ENCODE results near the gene KTN1. TPM values are rescaled to one million over a fixed set of nuclear protein-coding genes. Genes with fewer than 3 reads are reported as not detected.

The KTN1 gene
- total RNA-seq, 3 donors from 2014 or later: 142 to 215 (median 182) TPM

DNA sequence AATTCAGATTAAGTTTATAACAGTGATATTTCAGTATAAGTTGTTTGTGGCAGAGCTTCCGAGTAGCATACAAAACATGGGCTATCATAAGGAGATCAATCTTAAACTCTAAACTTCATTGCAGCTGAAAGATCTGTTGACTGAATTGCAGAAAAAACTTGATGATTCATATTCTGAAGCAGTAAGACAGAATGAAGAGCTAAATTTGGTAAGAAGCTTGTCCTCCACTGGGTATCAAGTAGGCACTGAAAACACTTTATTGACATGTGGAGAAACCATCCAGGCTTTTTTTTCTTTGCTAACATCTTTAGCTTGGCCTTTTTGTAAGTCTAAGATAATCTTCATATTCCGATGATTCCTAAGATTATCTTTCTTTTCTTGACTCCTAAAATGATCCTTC is 93.0 kb downstream of the KTN1 start:
- intact Hi-C loops (cut with DNase I; ENCODE audit: low total_unique reads): no loop called here
- no peak for DNase-seq (ENCODE audit: low spot score in 2 of 2)
- peaks cover 3% of the 10 kb centered on the region for H3K36me3 ChIP-seq
- no peaks in the 10 kb centered on the region for H3K9me3 ChIP-seq
- no peak for TF ChIP-seq POLR2AphosphoS5 (IDR thresholded peaks at IDR 0.05)
- TF ChIP-seq POLR2A (IDR thresholded peaks at IDR 0.05): no peak
- TF ChIP-seq, protein P1, sequence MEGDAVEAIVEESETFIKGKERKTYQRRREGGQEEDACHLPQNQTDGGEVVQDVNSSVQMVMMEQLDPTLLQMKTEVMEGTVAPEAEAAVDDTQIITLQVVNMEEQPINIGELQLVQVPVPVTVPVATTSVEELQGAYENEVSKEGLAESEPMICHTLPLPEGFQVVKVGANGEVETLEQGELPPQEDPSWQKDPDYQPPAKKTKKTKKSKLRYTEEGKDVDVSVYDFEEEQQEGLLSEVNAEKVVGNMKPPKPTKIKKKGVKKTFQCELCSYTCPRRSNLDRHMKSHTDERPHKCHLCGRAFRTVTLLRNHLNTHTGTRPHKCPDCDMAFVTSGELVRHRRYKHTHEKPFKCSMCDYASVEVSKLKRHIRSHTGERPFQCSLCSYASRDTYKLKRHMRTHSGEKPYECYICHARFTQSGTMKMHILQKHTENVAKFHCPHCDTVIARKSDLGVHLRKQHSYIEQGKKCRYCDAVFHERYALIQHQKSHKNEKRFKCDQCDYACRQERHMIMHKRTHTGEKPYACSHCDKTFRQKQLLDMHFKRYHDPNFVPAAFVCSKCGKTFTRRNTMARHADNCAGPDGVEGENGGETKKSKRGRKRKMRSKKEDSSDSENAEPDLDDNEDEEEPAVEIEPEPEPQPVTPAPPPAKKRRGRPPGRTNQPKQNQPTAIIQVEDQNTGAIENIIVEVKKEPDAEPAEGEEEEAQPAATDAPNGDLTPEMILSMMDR (IDR thresholded peaks at IDR 0.05): no peak
- H3K4me1 ChIP-seq: no peaks in the 10 kb centered on the region
- H3K27ac ChIP-seq: no peak overlapping the region
- H3K4me3 ChIP-seq: no peak overlapping the region
- H3K27me3 ChIP-seq: no peaks in the 10 kb centered on the region

DNA sequence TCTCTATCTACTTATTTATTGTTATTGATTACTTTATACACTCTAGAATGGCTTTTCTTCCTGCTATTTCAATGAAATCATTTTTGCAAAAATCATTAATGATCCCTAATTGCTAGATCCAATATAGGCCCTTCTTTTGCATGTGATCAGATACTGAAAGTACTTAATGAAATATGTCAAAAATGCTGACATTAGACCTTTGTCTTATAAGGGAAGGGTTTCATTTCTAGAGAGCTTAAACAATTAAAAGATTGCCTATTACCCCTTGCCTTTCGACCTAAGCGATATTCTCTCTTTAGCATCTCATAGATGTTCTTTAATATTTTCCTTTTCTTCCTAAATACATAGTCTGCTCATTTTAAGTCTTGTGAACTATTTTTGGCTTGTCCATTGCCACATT is 101.1 kb downstream of the KTN1 start:
- intact Hi-C loops (cut with DNase I; ENCODE audit: low total_unique reads): no loop called here
- H3K36me3 ChIP-seq: peaks cover 7% of the 10 kb centered on the region
- TF ChIP-seq, protein P1 (IDR thresholded peaks at IDR 0.05): no peak
- TF ChIP-seq POLR2A (IDR thresholded peaks at IDR 0.05): no peak
- TF ChIP-seq POLR2AphosphoS5 (IDR thresholded peaks at IDR 0.05): no peak
- H3K9me3 ChIP-seq: no peaks in the 10 kb centered on the region
- H3K4me3 ChIP-seq: no peak overlapping the region
- H3K4me1 ChIP-seq: no peaks in the 10 kb centered on the region
- no peaks in the 10 kb centered on the region for H3K27me3 ChIP-seq
- DNase-seq (ENCODE audit: low spot score in 2 of 2): no peak
- no peak overlapping the region for H3K27ac ChIP-seq

DNA sequence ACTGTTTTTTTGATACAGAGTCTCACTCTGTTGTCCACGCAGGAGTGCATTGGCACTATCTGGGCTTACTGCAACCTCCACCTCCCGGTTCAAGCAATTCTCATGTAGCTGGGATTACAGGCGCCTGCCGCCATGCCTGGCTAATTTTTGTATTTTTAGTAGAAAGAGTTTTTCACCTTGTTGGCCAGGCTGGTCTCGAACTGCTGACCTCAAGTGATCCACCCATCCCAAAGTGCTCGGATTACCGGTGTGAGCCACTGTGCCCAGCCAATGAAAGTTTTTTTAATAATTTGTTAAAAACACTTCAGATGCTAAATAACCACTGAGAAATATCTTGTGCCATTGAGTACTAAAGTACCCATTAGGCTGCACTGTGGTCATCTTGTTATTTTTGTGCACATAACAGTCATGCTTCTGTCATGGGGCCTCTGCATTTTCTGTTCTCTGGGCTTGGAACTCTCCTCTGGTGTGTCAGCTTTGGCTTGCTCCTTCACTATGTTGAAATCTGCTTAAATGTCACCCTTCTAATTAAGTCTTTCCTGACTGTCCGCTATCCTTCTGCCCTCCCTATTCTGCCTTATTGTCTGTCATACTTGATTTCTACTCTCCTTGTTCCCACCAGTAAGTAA is 105.1 kb downstream of the KTN1 start:
- no peak overlapping the region for H3K27ac ChIP-seq
- TF ChIP-seq POLR2AphosphoS5 (IDR thresholded peaks at IDR 0.05): no peak
- TF ChIP-seq, protein P1 (IDR thresholded peaks at IDR 0.05): no peak
- H3K4me3 ChIP-seq: no peak overlapping the region
- no peaks in the 10 kb centered on the region for H3K4me1 ChIP-seq
- H3K36me3 ChIP-seq: peaks cover 7% of the 10 kb centered on the region
- H3K9me3 ChIP-seq: no peaks in the 10 kb centered on the region
- H3K27me3 ChIP-seq: no peaks in the 10 kb centered on the region
- no peak for DNase-seq (ENCODE audit: low spot score in 2 of 2)
- intact Hi-C loops (cut with DNase I; ENCODE audit: low total_unique reads): no loop called here

DNA sequence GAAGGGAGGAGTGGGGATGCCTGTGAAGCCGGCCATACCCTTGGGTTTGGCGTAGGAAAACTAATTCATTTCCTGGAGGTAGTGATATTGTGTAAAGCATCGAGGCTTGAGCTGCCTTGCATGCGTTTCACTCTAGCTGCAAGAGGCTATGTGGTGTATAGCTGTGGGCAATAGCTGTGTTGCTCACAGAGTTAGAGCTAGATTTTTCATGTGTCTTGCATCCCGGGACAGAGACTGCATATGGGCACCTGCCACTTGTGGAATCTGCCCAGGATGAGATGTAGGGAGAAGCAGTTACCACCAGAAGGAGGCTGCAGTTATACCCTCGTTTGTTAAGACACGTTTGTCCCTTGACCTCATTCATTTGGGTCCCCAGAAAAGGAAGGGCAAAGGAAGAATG is 106.7 kb downstream of the KTN1 start:
- Histone ChIP-seq H3K27me3 (no peaks in the 10 kb centered on the region), H3K36me3 (peaks cover 7% of the 10 kb centered on the region), H3K4me3 (no peak overlapping the region), H3K4me1 (no peaks in the 10 kb centered on the region), H3K27ac (no peak overlapping the region), H3K9me3 (no peaks in the 10 kb centered on the region)
- DNase-seq (ENCODE audit: low spot score in 2 of 2): no peak
- intact Hi-C loops (cut with DNase I; ENCODE audit: low total_unique reads): no loop called here
- TF ChIP-seq POLR2AphosphoS5 (IDR thresholded peaks at IDR 0.05) (no peak), POLR2A (IDR thresholded peaks at IDR 0.05) (no peak)
- TF ChIP-seq, protein P1 (IDR thresholded peaks at IDR 0.05): no peak

DNA sequence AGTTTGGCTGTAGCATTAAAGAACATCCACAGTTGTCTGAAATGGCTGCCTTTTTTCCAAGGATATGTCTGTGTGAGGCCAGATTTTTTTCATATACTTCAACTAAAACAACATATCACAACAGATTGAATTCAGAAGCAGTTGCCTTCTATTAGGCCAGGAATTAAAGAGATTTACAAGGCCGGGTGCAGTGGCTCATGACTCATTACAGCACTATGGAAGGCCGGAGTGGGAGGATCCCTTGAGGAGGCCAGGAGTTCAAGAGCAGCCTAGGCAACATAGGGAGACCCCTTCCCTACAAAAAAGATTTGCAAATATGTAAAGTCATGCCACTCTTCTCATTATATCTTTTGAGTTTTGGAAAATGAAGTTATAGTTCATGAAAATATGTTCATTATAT is 108.6 kb downstream of the KTN1 start:
- intact Hi-C loops (cut with DNase I; ENCODE audit: low total_unique reads): no loop called here
- no peak overlapping the region for H3K4me3 ChIP-seq
- H3K27ac ChIP-seq: no peak overlapping the region
- TF ChIP-seq POLR2A (IDR thresholded peaks at IDR 0.05) (no peak), POLR2AphosphoS5 (IDR thresholded peaks at IDR 0.05) (no peak)
- TF ChIP-seq, protein P1 (IDR thresholded peaks at IDR 0.05): no peak
- H3K27me3 ChIP-seq: no peaks in the 10 kb centered on the region
- no peaks in the 10 kb centered on the region for H3K4me1 ChIP-seq
- peaks cover 7% of the 10 kb centered on the region for H3K36me3 ChIP-seq
- H3K9me3 ChIP-seq: no peaks in the 10 kb centered on the region
- DNase-seq (ENCODE audit: low spot score in 2 of 2): no peak

All from breast epithelium (tissue), 4 donors.